SK-N-MC (cell line): ENCODE measurements around the gene KLF1.

Source experiments
- EZH2 ChIP-seq: fragments of 200-600 bp; sonication (generic); IDR thresholded peaks from one replicate; pipeline ENCODE4 v1.6.1; 2017; ENCODE audit warnings: antibody characterized with exemption
- FOXP2 ChIP-seq: optimal IDR thresholded peaks from 2 replicates; pipeline ENCODE3; 2011; ENCODE audit warnings: mild to moderate bottlenecking, moderate library complexity; ENCODE audit not compliant: insufficient read depth; ENCODE audit errors: extremely low read length, control extremely low read depth
- POLR2AphosphoS5 ChIP-seq: IDR thresholded peaks from 2 replicates; pipeline ENCODE4 v1.6.1; 2012; ENCODE audit warnings: mild to moderate bottlenecking, low read depth, low read length, borderline replicate concordance

DNA sequence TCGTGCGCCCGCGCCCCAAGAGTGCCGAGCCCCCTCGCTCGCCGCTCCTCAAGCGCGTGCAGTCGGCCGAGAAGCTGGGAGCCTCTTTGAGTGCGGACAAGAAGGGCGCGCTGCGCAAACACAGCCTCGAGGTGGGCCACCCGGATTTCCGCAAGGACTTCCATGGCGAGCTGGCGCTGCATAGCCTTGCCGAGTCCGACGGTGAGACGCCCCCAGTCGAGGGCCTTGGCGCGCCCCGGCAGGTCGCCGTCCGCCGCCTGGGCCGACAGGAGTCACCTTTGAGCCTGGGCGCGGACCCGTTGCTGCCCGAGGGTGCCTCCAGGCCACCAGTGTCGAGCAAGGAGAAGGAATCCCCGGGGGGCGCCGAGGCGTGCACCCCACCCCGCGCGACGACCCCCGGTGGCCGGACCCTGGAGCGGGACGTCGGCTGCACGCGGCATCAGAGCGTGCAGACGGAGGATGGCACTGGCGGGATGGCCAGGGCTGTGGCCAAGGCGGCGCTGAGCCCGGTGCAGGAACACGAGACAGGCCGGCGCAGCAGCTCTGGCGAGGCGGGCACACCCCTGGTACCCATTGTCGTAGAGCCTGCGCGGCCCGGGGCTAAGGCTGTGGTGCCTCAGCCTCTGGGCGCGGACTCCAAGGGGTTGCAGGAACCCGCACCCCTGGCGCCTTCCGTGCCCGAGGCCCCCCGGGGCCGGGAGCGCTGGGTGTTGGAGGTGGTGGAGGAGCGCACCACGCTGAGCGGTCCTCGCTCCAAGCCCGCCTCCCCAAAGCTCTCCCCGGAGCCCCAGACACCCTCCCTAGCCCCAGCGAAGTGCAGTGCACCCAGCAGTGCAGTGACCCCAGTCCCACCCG is 12.9 kb downstream of the KLF1 start:
- TF ChIP-seq POLR2AphosphoS5 (no peak), FOXP2 (no peak), EZH2 (no peak)
